GM12878 (cell line): ENCODE measurements around the gene TBKBP1. TPM values are rescaled to one million over a fixed set of nuclear protein-coding genes. Genes with fewer than 3 reads are reported as not detected.

Experiments used
- ATAC-seq: fragments of 200-7000 bp; cut with Tn5 transposase; 3 replicates; pipeline ENCODE4 v1.9.1; 2020; ENCODE audit warnings: mild to moderate bottlenecking, moderate library complexity
- BruUV-seq: library from RNA; stranded (reverse); fragments of 400-500 nt; replicated peaks from 2 replicates; lab custom pipeline; 2021; lab: Mats Ljungman, UMichigan
- CTCF ChIA-PET: fragments of 300-600 bp; sonication (Branson Sonifier 250); formaldehyde crosslinking; extraction: SDS; loops from one replicate; lab custom pipeline; 2021; ENCODE audit warnings: inconsistent platforms; lab: Yijun Ruan, JAX
- POLR2A ChIA-PET: fragments of 350-600 bp; formaldehyde crosslinking; extraction: SDS; loops from one replicate; lab custom pipeline; 2021; ENCODE audit warnings: inconsistent platforms; lab: Charles Lee
- RAD21 ChIA-PET: fragments of 300-600 bp; sonication (Branson Sonifier 250); formaldehyde crosslinking; loops from one replicate; lab custom pipeline; 2023; ENCODE audit warnings: antibody characterized with exemption; ENCODE audit not compliant: unreplicated experiment; lab: Charles Lee
- SMC1A ChIA-PET: fragments of 300-600 bp; sonication (Branson Sonifier 250); formaldehyde crosslinking; loops from one replicate; lab custom pipeline; 2023; ENCODE audit not compliant: unreplicated experiment, uncharacterized antibody; lab: Charles Lee
- DNase-seq: peaks from one replicate; pipeline ENCODE4 v3.0.0-alpha.2; 2011; ENCODE audit warnings: low read depth, low spot score
- FAIRE-seq: peaks from 3 replicates; lab custom pipeline; 2011; peaks lifted over from hg19 to GRCh38; lab: Jason Lieb, UNC
- H2AFZ ChIP-seq: 2 replicates; pipeline ENCODE4 v1.6.0; 2011; ENCODE audit warnings: low read depth, low read length, control low read depth; ENCODE audit not compliant: control insufficient read depth
- H3K27ac ChIP-seq: 2 replicates; pipeline ENCODE4 v1.5.1; 2011; ENCODE audit warnings: control low read depth; ENCODE audit not compliant: control insufficient read depth, insufficient read depth
- H3K27me3 ChIP-seq, 2 experiments: replicated peaks in 1 of 2; 2 replicates each; pipeline versions ENCODE4 v1.6.0 to v1.6.1; 2011; ENCODE audit warnings: low read length in 1 of 2; ENCODE audit not compliant: control insufficient read depth in 2 of 2, insufficient read depth in 2 of 2
- H3K36me3 ChIP-seq, 2 experiments: 2 replicates each; pipeline ENCODE4 v1.5.1; 2011; ENCODE audit warnings: low read length in 1 of 2; ENCODE audit not compliant: control insufficient read depth in 2 of 2, insufficient read depth in 2 of 2
- H3K4me1 ChIP-seq: 2 replicates; pipeline ENCODE4 v1.6.1; 2011; ENCODE audit warnings: mild to moderate bottlenecking, low read length, moderate library complexity, mixed read lengths; ENCODE audit not compliant: control insufficient read depth, insufficient read depth
- H3K4me2 ChIP-seq: 2 replicates; pipeline ENCODE4 v1.6.0; 2011; ENCODE audit warnings: control low read depth; ENCODE audit not compliant: control insufficient read depth, insufficient read depth
- H3K4me3 ChIP-seq: fragments of 200-600 bp; sonication (generic); 2 replicates; pipeline ENCODE4 v1.5.1; 2016
- H3K79me2 ChIP-seq: 2 replicates; pipeline ENCODE4 v1.6.0; 2011; ENCODE audit warnings: low read length; ENCODE audit not compliant: control insufficient read depth, insufficient read depth
- H3K9ac ChIP-seq: 2 replicates; pipeline ENCODE4 v1.8.0; 2011; ENCODE audit warnings: low read length, control low read depth, mixed read lengths; ENCODE audit not compliant: control insufficient read depth, insufficient read depth
- H3K9me3 ChIP-seq: replicated peaks from 3 replicates; pipeline ENCODE4 v1.5.1; 2011; ENCODE audit warnings: mild to moderate bottlenecking, low read length; ENCODE audit not compliant: control insufficient read depth, insufficient read depth
- H4K20me1 ChIP-seq: 2 replicates; pipeline ENCODE4 v1.6.0; 2011; ENCODE audit not compliant: control insufficient read depth, insufficient read depth
- CBFB ChIP-seq: IDR thresholded peaks from 2 replicates; pipeline ENCODE4 v1.6.1; 2016; ENCODE audit warnings: antibody characterized with exemption, low read depth
- DPF2 ChIP-seq: fragments of 450-650 bp; IDR thresholded peaks from 2 replicates; pipeline ENCODE4 v1.6.1; 2017; ENCODE audit warnings: mild to moderate bottlenecking
- KAT2A ChIP-seq: conservative IDR thresholded peaks from 2 replicates; pipeline ENCODE4 v1.6.1; 2011; ENCODE audit warnings: low read depth, low read length; ENCODE audit not compliant: control insufficient read depth
- NFIC ChIP-seq: IDR thresholded peaks from 2 replicates; pipeline ENCODE4 v1.6.1; 2012; ENCODE audit warnings: low read depth, mild to moderate bottlenecking, inconsistent platforms, low read length, moderate library complexity
- POLR2A ChIP-seq: IDR thresholded peaks from 2 replicates; pipeline ENCODE4 v1.6.1; 2011; ENCODE audit warnings: low read depth, mild to moderate bottlenecking, low read length
- SIX5 ChIP-seq: IDR thresholded peaks from 2 replicates; pipeline ENCODE4 v1.6.1; 2011; ENCODE audit warnings: mild to moderate bottlenecking, low read depth, low read length, moderate library complexity; ENCODE audit not compliant: severe bottlenecking
- ZBTB11 ChIP-seq: fragments of 450-650 bp; formaldehyde crosslinking; IDR thresholded peaks from 2 replicates; pipeline ENCODE4 v1.5.0; 2022; ENCODE audit warnings: mild to moderate bottlenecking, missing genetic modification characterization
- ZNF207 ChIP-seq: fragments of 450-650 bp; IDR thresholded peaks from 2 replicates; pipeline ENCODE4 v1.6.1; 2014; ENCODE audit warnings: antibody characterized with exemption, mild to moderate bottlenecking, borderline replicate concordance
- ZNF24 ChIP-seq: fragments of 450-650 bp; IDR thresholded peaks from 2 replicates; pipeline ENCODE4 v1.6.1; 2017; ENCODE audit warnings: antibody characterized with exemption, mild to moderate bottlenecking
- in situ Hi-C: fragments of 300-500 bp; cut with MboI; formaldehyde crosslinking; loops from 9 replicates; pipeline ENCODE4 v1.14.3; 2018; ENCODE audit warnings: mixed read lengths
- intact Hi-C: fragments of 100-400 bp; cut with micrococcal nuclease; formaldehyde crosslinking; loops from one replicate; pipeline ENCODE4 v1.14.2; 2022; ENCODE audit not compliant: unreplicated experiment
- polyA plus RNA-seq, 11 experiments: library from polyadenylated mRNA; depleted of rRNA in 4 of 11; unstranded in 6 of 11; stranded (reverse) in 5 of 11; fragments of >200 nt; fragmentation: Nextera tagmentation in 4 of 11; fragmentation: Illumina TruSeq in 1 of 11; extraction: Ambion mirVana in 4 of 11; extraction: Trizol in 1 of 11; gene quantifications; 1 replicate in 1 of 11; 2 replicates in 10 of 11; pipeline versions ENCODE4 v1.2.1 to v1.2.3, GENCODE V29; 2011 to 2016; ENCODE audit warnings: inconsistent platforms in 2 of 11, missing spikeins in 2 of 11, low read depth in 1 of 11
- total RNA-seq, 4 experiments: library from RNA; depleted of rRNA in 3 of 4; stranded (reverse); fragments of >200 nt in 3 of 4; fragmentation: Illumina TruSeq in 1 of 4; extraction: Trizol in 1 of 4; gene quantifications; 2 replicates each; pipeline versions ENCODE4 v1.2.1 to v1.2.3, GENCODE V29; 2013 to 2021
- TF ChIP-seq, protein P1 (sequence below): fragments of 450-650 bp; IDR thresholded peaks from 2 replicates; pipeline ENCODE4 v1.6.1; 2017; ENCODE audit warnings: mild to moderate bottlenecking, moderate library complexity

Gene TBKBP1
- total and polyA plus RNA-seq, 10 of the 15 experiments (the other 5 are each of a cell fraction or from before 2014, with no cell fraction given): 0.11 to 2.7 (median 0.74) TPM; not detected in 3

GRCh38 chr17:47664624-47664941 is 29.4 kb upstream of the TBKBP1 start:
- H3K4me1 ChIP-seq: peaks cover 32% of the 10 kb centered on the region
- CTCF ChIA-PET: interaction anchor here (0.6 to 7.3 kb wide), 25 partner anchors 10 to 164 kb away, joined by 3 to 75 read pairs (median 5); partner anchors contain the start of genes KPNB1, TBKBP1 and TBX21
- no TSS peak for BruUV-seq
- H3K36me3 ChIP-seq: peaks cover 22 to 68% of the 10 kb centered on the region in 2 experiments
- POLR2A ChIA-PET: interaction anchor here (0.6 to 2.7 kb wide), 4 partner anchors 10 to 54 kb away, joined by 3 to 18 read pairs (median 6); partner anchors contain the start of gene KPNB1
- H4K20me1 ChIP-seq: no peaks in the 10 kb centered on the region; the same call in none of the 2 replicates
- no peak for FAIRE-seq
- intact Hi-C loops: loop anchor here (2.0 kb wide), 1 partner anchor 138 kb away; no protein-coding TSS in a partner anchor
- H3K9ac ChIP-seq: no peak overlapping the region
- no peak overlapping the region for H3K4me2 ChIP-seq
- H3K9me3 ChIP-seq: no peaks in the 10 kb centered on the region
- no peaks in the 10 kb centered on the region for H3K27me3 ChIP-seq
- SMC1A ChIA-PET: interaction anchor here (0.9 to 3.3 kb wide), 16 partner anchors 10 to 444 kb away, joined by 3 to 20 read pairs (median 8); partner anchors contain the start of genes KPNB1 and TBX21
- RAD21 ChIA-PET: interaction anchor here (1.0 to 2.8 kb wide), 11 partner anchors 12 to 137 kb away, joined by 3 to 21 read pairs (median 5); partner anchors contain the start of gene KPNB1
- in situ Hi-C loops: no loop called here
- no peak overlapping the region for H3K4me3 ChIP-seq
- TF ChIP-seq POLR2A: no peak
- no peak for TF ChIP-seq DPF2
- no peak for TF ChIP-seq CBFB
- no peak for TF ChIP-seq ZBTB11
- no peak for TF ChIP-seq SIX5
- TF ChIP-seq, protein P1, sequence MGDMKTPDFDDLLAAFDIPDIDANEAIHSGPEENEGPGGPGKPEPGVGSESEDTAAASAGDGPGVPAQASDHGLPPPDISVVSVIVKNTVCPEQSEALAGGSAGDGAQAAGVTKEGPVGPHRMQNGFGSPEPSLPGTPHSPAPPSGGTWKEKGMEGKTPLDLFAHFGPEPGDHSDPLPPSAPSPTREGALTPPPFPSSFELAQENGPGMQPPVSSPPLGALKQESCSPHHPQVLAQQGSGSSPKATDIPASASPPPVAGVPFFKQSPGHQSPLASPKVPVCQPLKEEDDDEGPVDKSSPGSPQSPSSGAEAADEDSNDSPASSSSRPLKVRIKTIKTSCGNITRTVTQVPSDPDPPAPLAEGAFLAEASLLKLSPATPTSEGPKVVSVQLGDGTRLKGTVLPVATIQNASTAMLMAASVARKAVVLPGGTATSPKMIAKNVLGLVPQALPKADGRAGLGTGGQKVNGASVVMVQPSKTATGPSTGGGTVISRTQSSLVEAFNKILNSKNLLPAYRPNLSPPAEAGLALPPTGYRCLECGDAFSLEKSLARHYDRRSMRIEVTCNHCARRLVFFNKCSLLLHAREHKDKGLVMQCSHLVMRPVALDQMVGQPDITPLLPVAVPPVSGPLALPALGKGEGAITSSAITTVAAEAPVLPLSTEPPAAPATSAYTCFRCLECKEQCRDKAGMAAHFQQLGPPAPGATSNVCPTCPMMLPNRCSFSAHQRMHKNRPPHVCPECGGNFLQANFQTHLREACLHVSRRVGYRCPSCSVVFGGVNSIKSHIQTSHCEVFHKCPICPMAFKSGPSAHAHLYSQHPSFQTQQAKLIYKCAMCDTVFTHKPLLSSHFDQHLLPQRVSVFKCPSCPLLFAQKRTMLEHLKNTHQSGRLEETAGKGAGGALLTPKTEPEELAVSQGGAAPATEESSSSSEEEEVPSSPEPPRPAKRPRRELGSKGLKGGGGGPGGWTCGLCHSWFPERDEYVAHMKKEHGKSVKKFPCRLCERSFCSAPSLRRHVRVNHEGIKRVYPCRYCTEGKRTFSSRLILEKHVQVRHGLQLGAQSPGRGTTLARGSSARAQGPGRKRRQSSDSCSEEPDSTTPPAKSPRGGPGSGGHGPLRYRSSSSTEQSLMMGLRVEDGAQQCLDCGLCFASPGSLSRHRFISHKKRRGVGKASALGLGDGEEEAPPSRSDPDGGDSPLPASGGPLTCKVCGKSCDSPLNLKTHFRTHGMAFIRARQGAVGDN: no peak
- TF ChIP-seq KAT2A: no peak
- no peak for TF ChIP-seq ZNF207
- no peak for TF ChIP-seq NFIC
- no peak for TF ChIP-seq ZNF24
- H3K27ac ChIP-seq: no peak overlapping the region
- ATAC-seq: no peak
- DNase-seq: no peak
- H2AFZ ChIP-seq: no peak overlapping the region
- H3K79me2 ChIP-seq: peaks cover 31% of the 10 kb centered on the region
